Astrocyte (in vitro differentiated cells and primary cell): ENCODE data around the gene CREB5. TPM values are rescaled to one million over a fixed set of nuclear protein-coding genes. Genes with fewer than 3 reads are reported as not detected.

ENCODE experiments used
- DNase-seq: peaks from one replicate; pipeline ENCODE4 v3.0.0-alpha.2; 2010; ENCODE audit warnings: low read depth
- FAIRE-seq: peaks from 2 replicates; lab custom pipeline; 2011; peaks lifted over from hg19 to GRCh38; lab: Jason Lieb, UNC
- H2AFZ ChIP-seq: 2 replicates; pipeline ENCODE4 v1.6.0; 2012; ENCODE audit warnings: low read depth, low read length, inconsistent platforms
- H3K27ac ChIP-seq: 2 replicates; pipeline ENCODE4 v1.5.1; 2011; ENCODE audit warnings: low read depth, low read length, inconsistent platforms
- H3K27me3 ChIP-seq: 2 replicates; pipeline ENCODE4 v1.6.0; 2011; ENCODE audit warnings: low read length, inconsistent platforms; ENCODE audit not compliant: insufficient read depth
- H3K36me3 ChIP-seq: 2 replicates; pipeline ENCODE4 v1.5.1; 2011; ENCODE audit warnings: low read length, inconsistent platforms; ENCODE audit not compliant: insufficient read depth
- H3K4me1 ChIP-seq: 2 replicates; pipeline ENCODE4 v1.5.1; 2011; ENCODE audit warnings: low read length, inconsistent platforms; ENCODE audit not compliant: insufficient read depth
- H3K4me2 ChIP-seq: 2 replicates; pipeline ENCODE4 v1.6.0; 2012; ENCODE audit warnings: low read length, inconsistent platforms
- H3K4me3 ChIP-seq: 2 replicates; pipeline ENCODE4 v1.5.1; 2011; ENCODE audit warnings: low read depth, mild to moderate bottlenecking, low read length, inconsistent platforms; ENCODE audit not compliant: insufficient read depth
- H3K79me2 ChIP-seq: 2 replicates; pipeline ENCODE4 v1.6.0; 2012; ENCODE audit warnings: mild to moderate bottlenecking, low read length, inconsistent platforms; ENCODE audit not compliant: insufficient read depth
- H3K9ac ChIP-seq: 2 replicates; pipeline ENCODE4 v1.6.0; 2012; ENCODE audit warnings: mild to moderate bottlenecking, low read length, inconsistent platforms
- H3K9me3 ChIP-seq: 2 replicates; pipeline ENCODE4 v1.5.1; 2012; ENCODE audit warnings: low read depth, mild to moderate bottlenecking, low read length, inconsistent platforms; ENCODE audit not compliant: insufficient read depth
- H4K20me1 ChIP-seq: 2 replicates; pipeline ENCODE4 v1.6.0; 2012; ENCODE audit warnings: low read length, inconsistent platforms; ENCODE audit not compliant: insufficient read depth
- H3K27ac Mint-ChIP-seq: one replicate; pipeline ENCODE4 v1.8.0; 2021; ENCODE audit warnings: mild to moderate bottlenecking, mixed read lengths; ENCODE audit not compliant: unreplicated experiment
- H3K27me3 Mint-ChIP-seq: one replicate; pipeline ENCODE4 v1.8.0; 2021; ENCODE audit warnings: low read depth, mixed read lengths; ENCODE audit not compliant: unreplicated experiment
- H3K36me3 Mint-ChIP-seq: one replicate; pipeline ENCODE4 v1.8.0; 2021; ENCODE audit warnings: low read depth, mixed read lengths; ENCODE audit not compliant: unreplicated experiment
- H3K4me1 Mint-ChIP-seq: one replicate; pipeline ENCODE4 v1.8.0; 2021; ENCODE audit warnings: low read depth, mixed read lengths; ENCODE audit not compliant: unreplicated experiment
- H3K4me3 Mint-ChIP-seq: one replicate; pipeline ENCODE4 v1.8.0; 2021; ENCODE audit warnings: mild to moderate bottlenecking, moderate library complexity, mixed read lengths; ENCODE audit not compliant: unreplicated experiment
- H3K9me3 Mint-ChIP-seq: one replicate; pipeline ENCODE4 v1.8.0; 2021; ENCODE audit warnings: mild to moderate bottlenecking, mixed read lengths; ENCODE audit not compliant: unreplicated experiment
- EZH2 ChIP-seq: IDR thresholded peaks from 2 replicates; pipeline ENCODE4 v1.6.1; 2012; ENCODE audit warnings: mild to moderate bottlenecking, low read length, inconsistent platforms; ENCODE audit not compliant: insufficient read depth
- total RNA-seq: library from RNA; stranded (reverse); gene quantifications from 2 replicates; pipeline ENCODE4 v1.2.1, GENCODE V29; 2021
- TF ChIP-seq, protein P1 (sequence below): IDR thresholded peaks from 2 replicates; pipeline ENCODE4 v1.5.1; 2011; ENCODE audit warnings: low read depth, mild to moderate bottlenecking, inconsistent platforms, low read length, moderate library complexity; ENCODE audit not compliant: insufficient read depth

The CREB5 gene
- total RNA-seq, 1 donor from 2014 or later, result 25.4 TPM

DNA sequence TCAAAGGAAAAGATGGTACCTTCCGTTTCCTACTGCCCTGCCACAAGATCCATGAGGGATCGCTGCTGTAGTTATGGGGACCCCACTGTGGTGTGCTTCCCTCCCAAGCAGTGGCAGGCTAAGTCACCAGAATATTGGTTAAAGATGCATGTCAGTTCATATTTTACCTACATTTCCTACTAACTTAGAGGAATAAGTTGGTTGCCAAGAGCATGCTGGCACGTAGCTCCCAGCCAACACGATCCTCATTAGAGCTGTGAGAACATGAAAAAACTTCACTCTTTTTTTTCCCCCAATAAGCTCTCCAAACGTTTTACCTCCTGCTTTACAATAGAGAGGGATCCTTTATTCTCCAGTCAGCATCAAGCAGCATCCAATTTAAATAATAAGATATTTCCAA is 342.1 kb downstream of the CREB5 start:
- Mint-ChIP-seq H3K36me3 (peaks cover 5% of the 10 kb centered on the region), H3K4me3 (peak overlapping the region; percentile 16), H3K27me3 (no peaks in the 10 kb centered on the region), H3K27ac (no peak overlapping the region), H3K4me1 (peaks cover 40% of the 10 kb centered on the region), H3K9me3 (no peaks in the 10 kb centered on the region)
- Histone ChIP-seq H3K9me3 (no peaks in the 10 kb centered on the region), H3K4me3 (no peak overlapping the region), H3K9ac (no peak overlapping the region), H3K4me2 (no peak overlapping the region), H3K79me2 (no peaks in the 10 kb centered on the region), H2AFZ (no peak overlapping the region), H3K4me1 (peaks cover 2% of the 10 kb centered on the region), H3K27me3 (no peaks in the 10 kb centered on the region), H3K36me3 (no peaks in the 10 kb centered on the region), H3K27ac (no peak overlapping the region), H4K20me1 (peaks cover 5% of the 10 kb centered on the region)
- FAIRE-seq, result no peak
- DNase-seq, result no peak
- TF ChIP-seq EZH2, result no peak
- TF ChIP-seq, protein P1, sequence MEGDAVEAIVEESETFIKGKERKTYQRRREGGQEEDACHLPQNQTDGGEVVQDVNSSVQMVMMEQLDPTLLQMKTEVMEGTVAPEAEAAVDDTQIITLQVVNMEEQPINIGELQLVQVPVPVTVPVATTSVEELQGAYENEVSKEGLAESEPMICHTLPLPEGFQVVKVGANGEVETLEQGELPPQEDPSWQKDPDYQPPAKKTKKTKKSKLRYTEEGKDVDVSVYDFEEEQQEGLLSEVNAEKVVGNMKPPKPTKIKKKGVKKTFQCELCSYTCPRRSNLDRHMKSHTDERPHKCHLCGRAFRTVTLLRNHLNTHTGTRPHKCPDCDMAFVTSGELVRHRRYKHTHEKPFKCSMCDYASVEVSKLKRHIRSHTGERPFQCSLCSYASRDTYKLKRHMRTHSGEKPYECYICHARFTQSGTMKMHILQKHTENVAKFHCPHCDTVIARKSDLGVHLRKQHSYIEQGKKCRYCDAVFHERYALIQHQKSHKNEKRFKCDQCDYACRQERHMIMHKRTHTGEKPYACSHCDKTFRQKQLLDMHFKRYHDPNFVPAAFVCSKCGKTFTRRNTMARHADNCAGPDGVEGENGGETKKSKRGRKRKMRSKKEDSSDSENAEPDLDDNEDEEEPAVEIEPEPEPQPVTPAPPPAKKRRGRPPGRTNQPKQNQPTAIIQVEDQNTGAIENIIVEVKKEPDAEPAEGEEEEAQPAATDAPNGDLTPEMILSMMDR, result no peak

DNA sequence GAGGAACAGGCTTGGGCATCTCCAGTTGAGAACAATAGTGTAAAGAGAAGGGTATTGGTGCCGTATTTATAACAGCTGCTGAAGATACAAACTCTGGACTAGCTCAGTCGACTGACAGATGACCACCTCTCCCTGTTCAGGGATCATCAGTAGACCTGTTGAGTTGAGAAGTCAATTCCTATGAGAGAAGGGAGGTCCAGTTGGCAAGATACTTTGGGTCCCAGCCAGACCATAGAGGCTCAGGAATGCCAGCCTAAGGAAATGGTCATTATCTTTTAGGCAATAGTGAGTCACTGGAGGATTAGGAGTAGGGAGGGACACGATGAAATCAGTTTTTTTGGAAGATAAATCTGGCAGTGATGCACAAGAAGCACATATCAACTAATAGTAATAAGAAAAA is 342.9 kb downstream of the CREB5 start:
- DNase-seq, result peak; percentile 55

DNA sequence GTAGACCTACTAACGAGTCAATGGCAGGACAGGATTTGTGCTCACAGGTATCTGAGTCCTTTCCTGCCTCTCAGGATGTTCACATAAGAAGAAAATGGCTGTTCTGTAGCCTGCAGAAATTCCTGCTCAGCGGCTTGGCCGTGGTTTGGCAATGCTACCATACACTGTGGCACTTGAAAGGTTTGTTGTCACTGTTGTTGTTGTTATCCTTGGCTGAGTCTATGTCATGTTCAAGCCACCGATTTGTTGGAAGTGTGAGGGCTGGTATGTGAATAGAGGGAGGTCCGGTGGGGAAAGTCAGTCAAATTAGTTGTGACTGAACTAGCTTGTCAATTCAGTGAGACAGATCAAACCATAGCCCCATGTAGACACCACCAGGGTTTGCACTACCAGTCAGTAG is 345.9 kb downstream of the CREB5 start:
- H3K27ac Mint-ChIP-seq, result no peak overlapping the region
- Histone ChIP-seq H3K79me2 (no peaks in the 10 kb centered on the region), H3K27me3 (no peaks in the 10 kb centered on the region), H3K27ac (no peak overlapping the region), H3K9ac (no peak overlapping the region), H3K4me2 (no peak overlapping the region), H3K4me3 (no peak overlapping the region), H3K4me1 (peaks cover 2% of the 10 kb centered on the region), H3K36me3 (no peaks in the 10 kb centered on the region), H4K20me1 (peaks cover 5% of the 10 kb centered on the region), H3K9me3 (no peaks in the 10 kb centered on the region), H2AFZ (no peak overlapping the region)
- H3K9me3 Mint-ChIP-seq, result no peaks in the 10 kb centered on the region
- no peak for FAIRE-seq
- H3K4me1 Mint-ChIP-seq, result peaks cover 28% of the 10 kb centered on the region
- TF ChIP-seq, protein P1, result no peak
- no peak for TF ChIP-seq EZH2
- DNase-seq, result no peak
- no peak overlapping the region for H3K4me3 Mint-ChIP-seq
- H3K27me3 Mint-ChIP-seq, result no peaks in the 10 kb centered on the region
- peaks cover 5% of the 10 kb centered on the region for H3K36me3 Mint-ChIP-seq

More for the DNA sequence above, 342.9 kb downstream of the CREB5 start:
- Histone ChIP-seq H3K36me3 (no peaks in the 10 kb centered on the region), H3K79me2 (no peaks in the 10 kb centered on the region), H2AFZ (no peak overlapping the region), H3K27ac (no peak overlapping the region), H4K20me1 (peaks cover 5% of the 10 kb centered on the region), H3K9me3 (no peaks in the 10 kb centered on the region), H3K4me1 (peaks cover 2% of the 10 kb centered on the region), H3K9ac (no peak overlapping the region), H3K4me2 (no peak overlapping the region), H3K27me3 (no peaks in the 10 kb centered on the region), H3K4me3 (no peak overlapping the region)
- Mint-ChIP-seq H3K4me1 (peaks cover 40% of the 10 kb centered on the region), H3K27ac (no peak overlapping the region), H3K4me3 (no peak overlapping the region), H3K36me3 (peaks cover 5% of the 10 kb centered on the region), H3K27me3 (no peaks in the 10 kb centered on the region), H3K9me3 (no peaks in the 10 kb centered on the region)
- TF ChIP-seq, protein P1, result no peak
- TF ChIP-seq EZH2, result no peak
- FAIRE-seq, result peak; percentile 72
